GM19468 (cell line): ENCODE data around the gene C10orf71.

Experiments
- ATAC-seq: cut with Tn5 transposase; IDR thresholded peaks from one replicate; pipeline ENCODE4 v1.9.1; 2021; ENCODE audit warnings: mild to moderate bottlenecking, moderate library complexity, moderate number of reproducible peaks; ENCODE audit not compliant: unreplicated experiment; ENCODE audit errors: extremely low read depth

C10orf71 gene

GRCh38 chr10:49272251-49273081 lies 26.5 kb upstream of the C10orf71 start:
- ATAC-seq, result no peak

GRCh38 chr10:49273082-49273465 lies 25.9 kb upstream of the C10orf71 start:
- ATAC-seq, result peak; percentile 7

- ATAC-seq, result no peak
Measured at GRCh38 chr10:49273626-49274025, 25.3 kb upstream of the C10orf71 start.

- ATAC-seq, result no peak
Measured at GRCh38 chr10:49274886-49275285, 24.1 kb upstream of the C10orf71 start.

GRCh38 chr10:49275896-49276295 lies 23.1 kb upstream of the C10orf71 start:
- no peak for ATAC-seq

- ATAC-seq, result no peak
Measured at GRCh38 chr10:49276596-49276995, 22.4 kb upstream of the C10orf71 start.

GRCh38 chr10:49277973-49278372 lies 21.0 kb upstream of the C10orf71 start:
- no peak for ATAC-seq

GRCh38 chr10:49278497-49278981 lies 20.4 kb upstream of the C10orf71 start:
- ATAC-seq, result no peak

- ATAC-seq, result no peak
Measured at GRCh38 chr10:49279015-49279880, 19.7 kb upstream of the C10orf71 start.

GRCh38 chr10:49280001-49280408 lies 19.0 kb upstream of the C10orf71 start:
- ATAC-seq, result no peak

GRCh38 chr10:49281461-49281860 lies 17.5 kb upstream of the C10orf71 start:
- ATAC-seq, result no peak

GRCh38 chr10:49282306-49282705 lies 16.7 kb upstream of the C10orf71 start:
- ATAC-seq, result no peak

GRCh38 chr10:49282879-49283341 lies 16.1 kb upstream of the C10orf71 start:
- no peak for ATAC-seq

GRCh38 chr10:49283491-49283890 lies 15.5 kb upstream of the C10orf71 start:
- no peak for ATAC-seq

GRCh38 chr10:49284356-49284755 lies 14.6 kb upstream of the C10orf71 start:
- ATAC-seq, result no peak

GRCh38 chr10:49285232-49285631 lies 13.7 kb upstream of the C10orf71 start:
- ATAC-seq, result no peak

GRCh38 chr10:49286686-49287085 lies 12.3 kb upstream of the C10orf71 start:
- no peak for ATAC-seq

- ATAC-seq, result no peak
Measured at GRCh38 chr10:49287689-49288340, 11.2 kb upstream of the C10orf71 start.

- no peak for ATAC-seq
Measured at GRCh38 chr10:49288341-49289065, 10.5 kb upstream of the C10orf71 start.

GRCh38 chr10:49289480-49289879 lies 9.5 kb upstream of the C10orf71 start:
- ATAC-seq, result no peak
